Mesenchymal stem cell (in vitro differentiated cells and primary cell): ENCODE data around the gene NDUFAF3. TPM values are rescaled to one million over a fixed set of nuclear protein-coding genes. Genes with fewer than 3 reads are reported as not detected.

Experiments
- DNase-seq: peaks from one replicate; pipeline ENCODE4 v3.0.0-alpha.2; 2013
- H2AFZ ChIP-seq: one replicate; pipeline ENCODE4 v1.6.1; 2013; ENCODE audit warnings: low read depth, mild to moderate bottlenecking, control low read depth, inconsistent platforms, low read length, moderate library complexity
- H2AK5ac ChIP-seq: 2 replicates; pipeline ENCODE4 v1.6.1; 2013; ENCODE audit warnings: low read length, moderate library complexity, mild to moderate bottlenecking, inconsistent platforms; ENCODE audit not compliant: severe bottlenecking
- H2BK120ac ChIP-seq: one replicate; pipeline ENCODE4 v1.6.1; 2013; ENCODE audit warnings: low read depth, mild to moderate bottlenecking, inconsistent platforms, low read length, moderate library complexity
- H2BK12ac ChIP-seq, 2 experiments: one replicate each; pipeline ENCODE4 v1.6.1; 2013; ENCODE audit warnings: inconsistent platforms in 2 of 2, low read length in 2 of 2, mild to moderate bottlenecking in 2 of 2, moderate library complexity in 2 of 2, control low read depth in 1 of 2
- H2BK15ac ChIP-seq: one replicate; pipeline ENCODE4 v1.6.1; 2013; ENCODE audit warnings: mild to moderate bottlenecking, low read depth, inconsistent platforms; ENCODE audit not compliant: poor library complexity, severe bottlenecking
- H2BK5ac ChIP-seq: 2 replicates; pipeline ENCODE4 v1.6.1; 2013; ENCODE audit warnings: low read depth, mild to moderate bottlenecking, low read length, control low read depth, inconsistent platforms; ENCODE audit not compliant: poor library complexity, severe bottlenecking
- H3K14ac ChIP-seq, 2 experiments: one replicate each; pipeline ENCODE4 v1.6.1; 2013; ENCODE audit warnings: inconsistent platforms in 2 of 2, low read length in 2 of 2, control low read depth in 1 of 2, mild to moderate bottlenecking in 1 of 2, moderate library complexity in 1 of 2
- H3K18ac ChIP-seq, 2 experiments: one replicate each; pipeline ENCODE4 v1.6.1; 2013; ENCODE audit warnings: inconsistent platforms in 2 of 2, low read length in 2 of 2, control low read depth in 1 of 2, low read depth in 1 of 2, mild to moderate bottlenecking in 1 of 2
- H3K23ac ChIP-seq, 2 experiments: one replicate each; pipeline ENCODE4 v1.6.1; 2013; ENCODE audit warnings: inconsistent platforms in 2 of 2, low read length in 2 of 2, mild to moderate bottlenecking in 2 of 2, moderate library complexity in 2 of 2, control low read depth in 1 of 2
- H3K27ac ChIP-seq: 2 replicates; pipeline ENCODE4 v1.5.1; 2013; ENCODE audit warnings: mild to moderate bottlenecking, moderate library complexity, low read length, control low read depth, inconsistent platforms; ENCODE audit not compliant: poor library complexity, severe bottlenecking
- H3K27me3 ChIP-seq, 2 experiments: 2 replicates each; pipeline versions ENCODE4 v1.6.1 to v1.7.0; 2013; ENCODE audit warnings: low read length in 2 of 2, mild to moderate bottlenecking in 2 of 2, moderate library complexity in 2 of 2, control low read depth in 1 of 2, inconsistent platforms in 1 of 2; ENCODE audit not compliant: control insufficient read depth in 1 of 2, insufficient read depth in 1 of 2
- H3K36me3 ChIP-seq, 2 experiments: 2 replicates each; pipeline versions ENCODE4 v1.6.1 to v1.7.0; 2013; ENCODE audit warnings: low read length in 2 of 2, control low read depth in 1 of 2, inconsistent platforms in 1 of 2, low read depth in 1 of 2, mild to moderate bottlenecking in 1 of 2; ENCODE audit not compliant: insufficient read depth in 2 of 2, control insufficient read depth in 1 of 2
- H3K4ac ChIP-seq, 2 experiments: one replicate each; pipeline ENCODE4 v1.6.1; 2013; ENCODE audit warnings: inconsistent platforms in 2 of 2, low read length in 2 of 2, mild to moderate bottlenecking in 2 of 2, moderate library complexity in 2 of 2, control low read depth in 1 of 2, low read depth in 1 of 2
- H3K4me1 ChIP-seq: 2 replicates; pipeline ENCODE4 v1.6.1; 2013; ENCODE audit warnings: low read depth, low read length, control low read depth; ENCODE audit not compliant: control insufficient read depth, insufficient read depth
- H3K4me2 ChIP-seq: 2 replicates; pipeline ENCODE4 v1.6.1; 2013; ENCODE audit warnings: low read length, mild to moderate bottlenecking, inconsistent platforms; ENCODE audit not compliant: poor library complexity, severe bottlenecking
- H3K4me3 ChIP-seq, 2 experiments: 2 replicates each; pipeline versions ENCODE4 v1.5.1 to v1.7.0; 2013; ENCODE audit warnings: low read length in 2 of 2, mild to moderate bottlenecking in 2 of 2, control low read depth in 1 of 2, low read depth in 1 of 2; ENCODE audit not compliant: insufficient read depth in 1 of 2
- H3K79me1 ChIP-seq: replicated peaks from 2 replicates; pipeline ENCODE4 v1.6.1; 2013; ENCODE audit warnings: mild to moderate bottlenecking, control low read depth, low read length, inconsistent platforms; ENCODE audit not compliant: poor library complexity, severe bottlenecking
- H3K9ac ChIP-seq: 2 replicates; pipeline ENCODE4 v1.7.0; 2013; ENCODE audit warnings: mild to moderate bottlenecking, low read length, moderate library complexity
- H3K9me3 ChIP-seq: 2 replicates; pipeline ENCODE4 v1.7.0; 2013; ENCODE audit warnings: mild to moderate bottlenecking, low read length; ENCODE audit not compliant: control insufficient read depth
- H4K8ac ChIP-seq: one replicate; pipeline ENCODE4 v1.6.1; 2013; ENCODE audit warnings: inconsistent platforms, mild to moderate bottlenecking, low read length, moderate library complexity
- H4K91ac ChIP-seq: one replicate; pipeline ENCODE4 v1.6.1; 2013; ENCODE audit warnings: mild to moderate bottlenecking, low read length, inconsistent platforms
- WGBS: methylation state at CpG from one replicate; pipeline ENCODE4 v1.1.7; 2013; ENCODE audit warnings: mixed read lengths; 5-methylcytosine and 5-hydroxymethylcytosine counted together
- polyA plus RNA-seq, 2 experiments: library from polyadenylated mRNA; stranded (reverse); fragments of 200-250 nt; gene quantifications; one replicate each; pipeline ENCODE4 v1.2.3, GENCODE V29; 2013

The NDUFAF3 gene, protein sequence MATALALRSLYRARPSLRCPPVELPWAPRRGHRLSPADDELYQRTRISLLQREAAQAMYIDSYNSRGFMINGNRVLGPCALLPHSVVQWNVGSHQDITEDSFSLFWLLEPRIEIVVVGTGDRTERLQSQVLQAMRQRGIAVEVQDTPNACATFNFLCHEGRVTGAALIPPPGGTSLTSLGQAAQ
- 113 TPM for polyA plus RNA-seq (2013, experiment 1 of 2)
- 116 TPM for polyA plus RNA-seq (2013, experiment 2 of 2)

DNA sequence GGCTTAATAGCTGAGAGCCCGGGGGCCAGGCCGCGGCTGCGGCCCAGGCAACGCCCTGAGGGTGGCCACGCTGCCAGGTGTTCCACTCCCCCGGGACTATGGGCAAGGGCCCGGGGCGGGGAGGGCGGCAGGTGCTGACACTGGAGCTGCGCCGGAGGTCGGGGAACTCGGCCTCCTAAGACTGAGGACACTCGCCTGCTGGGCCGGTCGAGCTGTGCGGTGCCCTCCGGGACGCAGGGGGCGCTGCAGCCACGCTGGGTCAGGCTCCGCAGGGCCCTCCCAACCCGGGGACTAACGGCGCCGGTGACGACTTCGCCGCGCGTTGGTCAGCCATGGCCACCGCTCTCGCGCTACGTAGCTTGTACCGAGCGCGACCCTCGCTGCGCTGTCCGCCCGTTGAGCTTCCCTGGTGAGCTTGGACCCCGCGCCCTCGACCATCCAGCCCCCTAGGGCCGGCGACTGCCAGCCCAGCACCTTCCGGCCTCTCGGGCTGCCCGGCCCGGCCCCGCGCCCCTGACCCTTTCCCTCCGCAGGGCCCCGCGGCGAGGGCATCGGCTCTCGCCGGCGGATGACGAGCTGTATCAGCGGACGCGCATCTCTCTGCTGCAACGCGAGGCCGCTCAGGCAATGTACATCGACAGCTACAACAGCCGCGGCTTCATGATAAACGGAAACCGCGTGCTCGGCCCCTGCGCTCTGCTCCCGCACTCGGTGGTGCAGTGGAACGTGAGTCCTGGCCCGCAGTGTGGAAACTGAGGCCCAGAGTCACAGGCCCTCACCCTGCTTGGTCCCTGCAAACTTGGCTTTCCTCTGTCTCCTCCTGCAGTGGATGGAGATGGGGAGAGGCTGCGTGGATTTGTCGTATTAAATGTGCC lies at the start of gene NDUFAF3:
Gene NDUFAF3 (plus strand): TSS at position 309 of the 875 bp plus-strand sequence. CDS start 24 bp downstream, at position 333.
- WGBS = under 1% methylated on average over 77 of the region's 83 CpGs
- peaks cover 18% of the 10 kb centered on the region for H3K79me1 ChIP-seq

DNA sequence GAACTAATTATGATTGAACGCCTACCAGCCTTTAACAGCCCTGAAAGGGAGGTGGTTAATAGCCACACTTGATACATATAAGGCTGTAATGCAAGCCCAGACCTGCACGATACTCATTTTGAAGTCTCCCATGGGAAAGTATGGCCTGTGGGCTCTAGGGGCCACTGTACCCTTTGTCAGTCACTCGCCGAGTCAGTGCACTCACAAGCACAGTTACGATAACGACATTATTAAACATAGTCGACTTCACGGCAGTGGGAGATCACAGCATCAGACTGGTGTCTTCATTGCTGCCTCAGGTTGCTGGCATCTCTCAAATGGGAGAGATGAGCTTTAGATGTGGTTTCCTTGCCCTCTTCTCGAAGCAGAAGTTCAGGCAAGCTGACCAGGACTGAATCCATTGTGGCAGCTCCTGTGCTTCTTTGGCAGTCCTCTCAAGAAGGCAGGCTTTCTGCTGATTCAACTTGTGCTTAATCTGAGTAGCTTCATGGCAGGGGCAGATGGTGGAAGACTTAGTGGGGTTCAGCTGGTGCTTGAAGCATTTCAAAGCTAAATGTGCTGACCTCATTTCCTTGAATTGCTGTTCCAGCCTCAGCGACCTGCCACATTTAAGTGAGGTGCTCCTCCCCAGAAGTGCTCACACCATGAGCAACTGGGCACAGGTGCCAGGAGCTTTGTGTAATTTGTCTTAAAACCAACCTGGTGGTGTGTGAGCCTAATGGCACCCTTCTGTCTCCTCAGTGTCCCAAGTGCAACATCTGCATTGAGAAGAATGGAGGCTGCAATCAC lies 47.7 kb upstream of the NDUFAF3 start:
- H3K4me2 ChIP-seq = no peak overlapping the region
- H3K4ac ChIP-seq = no peak overlapping the region
- H4K91ac ChIP-seq = no peak overlapping the region
- no peaks in the 10 kb centered on the region for H3K9me3 ChIP-seq
- H3K27me3 ChIP-seq = no peaks in the 10 kb centered on the region
- H2AFZ ChIP-seq = no peak overlapping the region
- H2BK120ac ChIP-seq = no peak overlapping the region
- peaks cover 12% of the 10 kb centered on the region for H3K79me1 ChIP-seq
- 96% methylated on average over 10 of the region's 10 CpGs for WGBS
- no peak for DNase-seq
- H2BK15ac ChIP-seq = no peak overlapping the region
- no peak overlapping the region for H3K27ac ChIP-seq
- no peak overlapping the region for H2AK5ac ChIP-seq
- H4K8ac ChIP-seq = no peak overlapping the region
- H3K9ac ChIP-seq = no peak overlapping the region
- H3K4me3 ChIP-seq = no peak overlapping the region
- no peaks in the 10 kb centered on the region for H3K4me1 ChIP-seq
- no peak overlapping the region for H2BK12ac ChIP-seq
- H3K23ac ChIP-seq = no peak overlapping the region
- no peak overlapping the region for H3K14ac ChIP-seq
- no peak overlapping the region for H2BK5ac ChIP-seq
- peaks cover 74 to 92% of the 10 kb centered on the region in 2 experiments for H3K36me3 ChIP-seq
- no peak overlapping the region for H3K18ac ChIP-seq

More for the DNA sequence above, at the start of gene NDUFAF3:
- Histone ChIP-seq H2BK5ac (peak within 1 kb of the TSS; percentile 83), H3K27ac (peak within 1 kb of the TSS; percentile 80), H3K14ac (peak within 1 kb of the TSS; percentile 68 to 93), H2AFZ (peak within 1 kb of the TSS; percentile 15), H3K4me1 (peaks cover 25% of the 10 kb centered on the region), H3K4me3 (peak within 1 kb of the TSS; percentile 84 to 94), H3K4me2 (peak within 1 kb of the TSS; percentile 79), H3K18ac (peak within 1 kb of the TSS; percentile 97 to 98), H2BK15ac (peak within 1 kb of the TSS; percentile 93), H2BK120ac (peak within 1 kb of the TSS; percentile 98), H3K9ac (peak within 1 kb of the TSS; percentile 99), H2BK12ac (peak within 1 kb of the TSS in 1 of 2 experiments; percentile 75), H3K4ac (peak within 1 kb of the TSS; percentile 92 to 99), H3K9me3 (no peaks in the 10 kb centered on the region), H4K91ac (peak within 1 kb of the TSS; percentile 97), H3K23ac (peak within 1 kb of the TSS in 1 of 2 experiments; percentile 29), H2AK5ac (peak within 1 kb of the TSS; percentile 35), H3K36me3 (peaks cover 44 to 45% of the 10 kb centered on the region in 2 experiments), H3K27me3 (no peaks in the 10 kb centered on the region), H4K8ac (peak within 1 kb of the TSS; percentile 96)
- DNase-seq = peak; percentile 94

DNA sequence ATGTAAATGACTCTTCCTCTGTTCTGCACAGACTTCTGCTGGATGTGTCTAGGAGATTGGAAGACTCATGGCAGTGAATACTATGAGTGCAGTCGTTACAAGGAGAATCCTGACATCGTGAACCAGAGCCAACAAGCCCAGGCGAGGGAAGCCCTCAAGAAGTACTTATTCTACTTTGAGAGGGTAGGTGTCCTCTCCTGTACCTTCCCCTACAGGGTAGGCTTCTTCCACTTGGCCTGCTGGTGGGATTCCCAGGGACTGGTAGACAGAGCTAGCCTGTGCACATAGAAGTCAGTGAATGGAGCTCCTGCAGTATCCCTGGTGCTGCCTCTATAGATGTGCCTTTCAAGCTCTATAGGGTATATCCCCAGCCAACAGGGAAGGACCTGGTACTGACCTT lies 42.5 kb upstream of the NDUFAF3 start:
- H3K4me1 ChIP-seq = peaks cover 5% of the 10 kb centered on the region
- H2BK120ac ChIP-seq = no peak overlapping the region
- no peak overlapping the region for H2AK5ac ChIP-seq
- no peak overlapping the region for H2BK5ac ChIP-seq
- H3K14ac ChIP-seq = no peak overlapping the region
- H4K91ac ChIP-seq = no peak overlapping the region
- no peak overlapping the region for H4K8ac ChIP-seq
- no peak overlapping the region for H3K18ac ChIP-seq
- H3K27me3 ChIP-seq = no peaks in the 10 kb centered on the region
- no peak overlapping the region for H2BK12ac ChIP-seq
- no peak overlapping the region for H3K27ac ChIP-seq
- no peak overlapping the region for H3K4me2 ChIP-seq
- H2BK15ac ChIP-seq = no peak overlapping the region
- no peak overlapping the region for H3K4me3 ChIP-seq
- peaks cover 74 to 92% of the 10 kb centered on the region in 2 experiments for H3K36me3 ChIP-seq
- WGBS = 97% methylated on average over 3 of the region's 3 CpGs
- H3K79me1 ChIP-seq = peaks cover 24% of the 10 kb centered on the region
- H3K4ac ChIP-seq = no peak overlapping the region
- no peaks in the 10 kb centered on the region for H3K9me3 ChIP-seq
- no peak for DNase-seq
- no peak overlapping the region for H3K23ac ChIP-seq
- no peak overlapping the region for H3K9ac ChIP-seq
- H2AFZ ChIP-seq = no peak overlapping the region
